Fibroblast of villous mesenchyme (primary cell): ENCODE results near the gene IL20. TPM values are rescaled to one million over a fixed set of nuclear protein-coding genes. Genes with fewer than 3 reads are reported as not detected.

Experiments used
- DNase-seq: peaks from one replicate; pipeline ENCODE4 v3.0.0-alpha.2; 2010; ENCODE audit warnings: low read depth
- H3K4me3 ChIP-seq: 2 replicates; pipeline ENCODE4 v1.5.1; 2011; ENCODE audit warnings: low read depth, mild to moderate bottlenecking, low read length
- total RNA-seq: library from RNA; depleted of rRNA; stranded (reverse); fragments of >200 nt; gene quantifications from 2 replicates; pipeline ENCODE4 v1.2.3, GENCODE V29; 2012
- TF ChIP-seq, protein P1 (sequence below): IDR thresholded peaks from 2 replicates; pipeline ENCODE4 v1.5.1; 2012; ENCODE audit warnings: low read depth, mild to moderate bottlenecking, low read length; ENCODE audit not compliant: insufficient read depth

The IL20 gene
- total RNA-seq, 1 donor: 0.86 TPM

DNA sequence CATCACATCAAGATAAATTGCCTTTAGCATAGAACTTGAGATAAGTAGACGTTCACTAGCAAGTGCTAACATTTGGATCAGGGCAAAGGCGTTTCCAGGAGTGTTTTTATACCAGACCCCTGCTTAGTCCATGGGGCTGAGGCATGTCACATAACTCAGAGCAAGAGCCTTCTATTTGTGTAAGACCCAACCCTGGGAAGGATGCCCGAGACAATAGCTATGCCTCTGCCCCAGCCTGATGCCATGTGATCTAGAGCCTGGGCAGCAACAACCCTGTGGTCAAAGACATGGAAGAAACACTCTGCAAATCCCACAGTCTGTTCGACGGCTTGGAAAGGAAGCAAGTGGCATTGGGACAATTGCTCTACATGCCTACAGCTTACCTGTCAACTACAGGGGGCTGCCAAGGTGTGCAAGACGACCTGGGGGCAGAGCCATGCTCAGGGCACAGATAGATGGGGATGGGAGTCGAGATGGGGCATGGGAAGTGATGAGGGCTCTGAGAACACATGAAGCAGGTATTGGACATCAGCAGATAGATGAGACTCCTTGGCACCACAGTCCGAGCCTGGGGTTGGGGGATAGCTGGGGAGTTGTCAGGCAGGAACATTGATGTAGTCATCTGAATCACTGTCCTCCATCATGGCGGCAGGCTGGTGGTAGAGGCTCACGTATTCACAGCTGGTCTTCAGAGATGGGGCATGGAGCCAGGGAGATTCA lies 39.2 kb downstream of the IL20 start:
- H3K4me3 ChIP-seq: no peak overlapping the region
- TF ChIP-seq, protein P1, sequence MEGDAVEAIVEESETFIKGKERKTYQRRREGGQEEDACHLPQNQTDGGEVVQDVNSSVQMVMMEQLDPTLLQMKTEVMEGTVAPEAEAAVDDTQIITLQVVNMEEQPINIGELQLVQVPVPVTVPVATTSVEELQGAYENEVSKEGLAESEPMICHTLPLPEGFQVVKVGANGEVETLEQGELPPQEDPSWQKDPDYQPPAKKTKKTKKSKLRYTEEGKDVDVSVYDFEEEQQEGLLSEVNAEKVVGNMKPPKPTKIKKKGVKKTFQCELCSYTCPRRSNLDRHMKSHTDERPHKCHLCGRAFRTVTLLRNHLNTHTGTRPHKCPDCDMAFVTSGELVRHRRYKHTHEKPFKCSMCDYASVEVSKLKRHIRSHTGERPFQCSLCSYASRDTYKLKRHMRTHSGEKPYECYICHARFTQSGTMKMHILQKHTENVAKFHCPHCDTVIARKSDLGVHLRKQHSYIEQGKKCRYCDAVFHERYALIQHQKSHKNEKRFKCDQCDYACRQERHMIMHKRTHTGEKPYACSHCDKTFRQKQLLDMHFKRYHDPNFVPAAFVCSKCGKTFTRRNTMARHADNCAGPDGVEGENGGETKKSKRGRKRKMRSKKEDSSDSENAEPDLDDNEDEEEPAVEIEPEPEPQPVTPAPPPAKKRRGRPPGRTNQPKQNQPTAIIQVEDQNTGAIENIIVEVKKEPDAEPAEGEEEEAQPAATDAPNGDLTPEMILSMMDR: no peak
- no peak for DNase-seq

- no peak overlapping the region for H3K4me3 ChIP-seq
- peak; percentile 81 for DNase-seq
- TF ChIP-seq, protein P1: no peak
These were observed 40.1 kb downstream of the IL20 start for GRCh38 chr1:206905295-206906164.

- DNase-seq: no peak
- TF ChIP-seq, protein P1: peak; percentile 28
- H3K4me3 ChIP-seq: no peak overlapping the region
These were observed 42.0 kb downstream of the IL20 start for GRCh38 chr1:206907304-206907991.

DNA sequence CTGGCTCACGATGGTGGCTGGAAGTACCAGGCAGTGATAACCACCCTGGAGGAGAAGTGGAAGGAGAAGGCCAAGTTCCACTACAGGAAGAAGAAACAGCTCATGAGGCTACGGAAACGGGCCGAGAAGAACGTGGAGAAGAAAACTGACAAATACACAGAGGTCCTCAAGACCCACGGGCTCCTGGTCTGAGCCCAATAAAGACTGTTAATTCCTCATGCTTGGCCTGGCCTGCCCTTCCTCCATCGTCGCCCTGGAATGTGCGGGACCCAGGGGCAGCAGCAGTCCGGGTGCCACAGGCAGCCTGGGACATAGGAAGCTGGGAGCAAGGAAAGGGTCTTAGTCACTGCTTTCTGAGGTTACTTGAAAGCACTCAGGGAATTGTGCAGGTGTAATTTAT lies 42.6 kb downstream of the IL20 start:
- TF ChIP-seq, protein P1: no peak
- no peak overlapping the region for H3K4me3 ChIP-seq
- no peak for DNase-seq

DNA sequence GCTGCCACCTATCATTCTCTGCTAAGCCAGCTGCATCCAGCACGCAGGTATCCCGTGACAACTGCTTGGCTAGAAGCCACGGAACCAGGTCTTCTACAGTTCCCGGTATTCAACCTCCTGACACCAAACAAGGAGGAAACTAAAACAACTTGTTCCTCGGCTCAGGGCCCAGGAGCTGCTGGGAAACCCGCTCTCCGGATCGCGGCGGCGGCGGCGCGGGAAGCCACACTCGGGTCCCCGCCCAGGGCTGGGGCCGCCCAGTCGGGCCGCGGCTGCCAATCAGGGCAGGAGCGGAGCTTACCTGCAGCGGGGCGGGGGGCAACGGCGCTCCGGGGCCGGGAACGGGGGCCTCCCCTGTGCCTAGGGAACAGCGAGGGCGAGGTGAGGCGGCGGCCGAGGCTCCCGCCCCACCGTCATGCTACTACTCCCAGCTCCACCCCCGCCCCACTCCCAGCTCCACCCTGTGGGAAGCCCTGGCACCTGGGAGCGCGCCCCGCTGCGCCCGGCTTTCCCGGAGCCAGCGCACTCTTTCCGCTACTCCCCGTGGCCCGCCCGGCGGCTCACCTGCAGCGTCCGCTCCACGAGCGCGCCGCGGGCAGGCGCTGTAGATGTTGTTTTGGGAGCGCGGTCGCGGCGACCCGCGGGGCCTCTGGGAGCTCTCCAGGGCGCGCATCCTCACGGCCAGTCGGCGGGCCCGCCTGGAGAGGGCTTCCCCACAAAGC lies 43.9 kb downstream of the IL20 start:
- H3K4me3 ChIP-seq: peak overlapping the region; percentile 59
- peak; percentile 49 for DNase-seq
- TF ChIP-seq, protein P1: no peak

DNA sequence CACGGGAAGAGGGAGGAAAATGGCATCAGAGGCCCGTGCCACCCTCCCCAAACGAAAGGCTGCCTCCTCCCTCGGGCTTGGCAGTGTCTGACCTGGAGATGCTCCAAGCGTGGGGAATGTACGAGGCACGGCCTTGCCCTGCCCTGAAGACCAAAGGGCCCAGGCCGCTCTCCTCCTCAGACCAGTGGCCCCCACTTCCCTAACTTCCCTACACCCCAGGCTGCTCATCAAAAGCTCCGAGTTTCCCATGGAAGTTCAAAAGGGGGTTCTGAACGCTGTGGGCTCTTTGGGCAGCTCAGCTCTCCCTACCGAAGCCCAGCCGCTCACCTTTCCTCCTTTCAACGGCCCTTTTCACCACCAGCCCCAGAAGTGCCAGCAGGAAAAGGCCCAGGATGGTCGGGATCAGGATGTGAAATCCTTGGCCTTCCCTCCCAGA lies 44.5 kb downstream of the IL20 start:
- TF ChIP-seq, protein P1: no peak
- H3K4me3 ChIP-seq: peak overlapping the region; percentile 59
- DNase-seq: no peak
